GM12892 (cell line): Measurements from ENCODE around the gene LRGUK.

Source experiments
- DNase-seq: peaks from one replicate; pipeline ENCODE4 v3.0.0; 2011; ENCODE audit not compliant: insufficient read length
- FAIRE-seq: peaks from 2 replicates; lab custom pipeline; 2011; peaks lifted over from hg19 to GRCh38; lab: Jason Lieb, UNC
- POLR2A ChIP-seq: IDR thresholded peaks from 2 replicates; pipeline ENCODE4 v1.6.1; 2011; ENCODE audit warnings: low read depth, low read length, control low read depth
- POLR2AphosphoS5 ChIP-seq: IDR thresholded peaks from 2 replicates; pipeline ENCODE4 v1.6.1; 2011; ENCODE audit warnings: low read depth, low read length, control low read depth
- TAF1 ChIP-seq: IDR thresholded peaks from 2 replicates; pipeline ENCODE4 v1.6.1; 2011; ENCODE audit warnings: low read depth, mild to moderate bottlenecking, control low read depth, low read length, borderline replicate concordance

The LRGUK gene

GRCh38 chr7:134297489-134297888 lies 170.3 kb downstream of the LRGUK start:
- DNase-seq (no peak), FAIRE-seq (no peak)
- no peak for TF ChIP-seq TAF1
- TF ChIP-seq POLR2AphosphoS5: no peak
- TF ChIP-seq POLR2A: no peak

GRCh38 chr7:134298902-134299683 lies 172.0 kb downstream of the LRGUK start:
- FAIRE-seq: no peak
- TF ChIP-seq POLR2A (no peak), TAF1 (no peak), POLR2AphosphoS5 (no peak)
- DNase-seq: no peak

DNA sequence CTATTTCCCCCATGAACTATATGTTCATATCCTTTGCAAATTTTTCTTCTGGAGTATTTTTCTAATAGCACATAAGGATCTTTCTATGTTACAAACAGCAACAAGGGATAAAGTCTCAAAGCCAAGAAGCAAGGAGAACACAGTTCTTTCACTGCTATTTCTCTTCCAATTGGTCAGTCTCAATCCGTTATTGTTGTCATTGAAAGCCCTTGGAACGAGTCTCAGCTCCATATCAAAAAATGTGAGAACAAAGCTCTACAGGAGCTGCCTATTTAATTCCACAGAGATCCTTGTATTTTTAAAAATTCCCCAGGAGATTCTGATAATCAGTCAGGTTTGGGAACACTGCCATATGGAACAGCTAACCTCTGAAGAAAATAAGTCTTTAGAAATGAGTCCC lies 173.8 kb downstream of the LRGUK start:
- no peak for FAIRE-seq
- DNase-seq: no peak
- TF ChIP-seq POLR2AphosphoS5 (no peak), POLR2A (no peak), TAF1 (no peak)

GRCh38 chr7:134301592-134301991 lies 174.5 kb downstream of the LRGUK start:
- DNase-seq (no peak), FAIRE-seq (no peak)
- TF ChIP-seq POLR2AphosphoS5: no peak
- no peak for TF ChIP-seq POLR2A
- TF ChIP-seq TAF1: no peak

GRCh38 chr7:134302120-134302519 lies 175.0 kb downstream of the LRGUK start:
- FAIRE-seq (no peak), DNase-seq (no peak)
- no peak for TF ChIP-seq TAF1

DNA sequence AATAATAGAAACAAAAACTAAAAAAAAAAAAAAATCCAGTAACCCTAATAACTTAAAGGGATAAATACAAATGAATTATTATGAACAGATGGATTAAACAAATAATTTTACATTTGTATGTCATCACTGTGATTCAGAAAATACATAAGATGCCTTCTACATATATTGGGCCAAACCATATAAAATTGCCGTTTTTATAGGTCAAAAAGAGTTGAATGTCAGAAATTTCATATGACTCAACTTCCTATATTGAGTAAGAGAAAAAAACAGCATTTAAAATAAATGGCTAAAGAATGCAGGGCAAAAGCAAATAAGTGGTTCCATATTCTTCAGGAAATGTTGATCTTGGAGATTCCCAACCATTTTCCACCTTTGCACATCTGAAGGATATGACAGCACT lies 180.2 kb downstream of the LRGUK start:
- TF ChIP-seq TAF1 (no peak), POLR2A (no peak), POLR2AphosphoS5 (no peak)
- FAIRE-seq: no peak
- DNase-seq: no peak

DNA sequence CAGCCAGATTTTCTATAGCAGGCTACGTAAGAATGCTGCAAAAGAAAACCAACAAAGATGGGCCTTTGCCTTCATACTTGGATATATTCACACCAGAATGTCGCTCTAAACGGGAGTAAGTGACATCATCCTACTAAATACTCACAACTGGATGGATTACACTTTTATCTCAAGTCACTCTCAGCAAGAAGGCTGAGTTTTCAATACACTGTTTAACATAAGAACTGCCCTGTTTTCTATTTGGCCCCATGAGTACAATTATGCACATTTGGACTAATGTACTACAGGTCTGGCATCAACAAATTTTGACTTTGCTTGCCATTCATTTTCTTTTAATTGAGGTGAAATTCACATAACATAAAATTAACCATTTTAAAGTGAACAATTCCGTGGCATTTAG lies 181.4 kb downstream of the LRGUK start:
- DNase-seq: no peak
- FAIRE-seq: no peak
- TF ChIP-seq POLR2AphosphoS5: no peak
- no peak for TF ChIP-seq TAF1

- FAIRE-seq (no peak), DNase-seq (no peak)
- TF ChIP-seq POLR2AphosphoS5 (no peak), TAF1 (no peak), POLR2A (no peak)
Measured at GRCh38 chr7:134311807-134312206, 184.7 kb downstream of the LRGUK start.

GRCh38 chr7:134312717-134313116 lies 185.6 kb downstream of the LRGUK start:
- DNase-seq: no peak
- no peak for FAIRE-seq
- TF ChIP-seq POLR2A: no peak
- no peak for TF ChIP-seq TAF1
- TF ChIP-seq POLR2AphosphoS5: no peak

- FAIRE-seq (no peak), DNase-seq (no peak)
- no peak for TF ChIP-seq POLR2AphosphoS5
- no peak for TF ChIP-seq POLR2A
- TF ChIP-seq TAF1: no peak
Measured at GRCh38 chr7:134313543-134313942, 186.4 kb downstream of the LRGUK start.
